GM23248 (cell line): ENCODE measurements around the gene ERC2. TPM values are rescaled to one million over a fixed set of nuclear protein-coding genes. Genes with fewer than 3 reads are reported as not detected.
"Not testable (repeated sequence)": the region's sequence is repeated elsewhere in the genome, so short reads cannot be mapped to it uniquely, and the experiment has no call there.

Experiments used
- DNase-seq: peaks from one replicate; pipeline ENCODE4 v3.0.0-alpha.2; 2015
- H2AFZ ChIP-seq: fragments of 200-600 bp; sonication (generic); 2 replicates; pipeline ENCODE4 v1.6.1; 2016; ENCODE audit warnings: antibody characterized with exemption
- H3F3A ChIP-seq: fragments of 200-600 bp; sonication (generic); 2 replicates; pipeline ENCODE4 v1.6.1; 2016; ENCODE audit warnings: mild to moderate bottlenecking, antibody characterized with exemption, mixed run types; ENCODE audit not compliant: insufficient read depth
- H3K27ac ChIP-seq: fragments of 200-600 bp; sonication (generic); 2 replicates; pipeline ENCODE4 v1.5.1; 2016; ENCODE audit warnings: mild to moderate bottlenecking
- H3K27me3 ChIP-seq: fragments of 200-600 bp; sonication (generic); replicated peaks from 2 replicates; pipeline ENCODE4 v1.6.1; 2016; ENCODE audit warnings: mild to moderate bottlenecking; ENCODE audit not compliant: insufficient read depth
- H3K36me3 ChIP-seq: fragments of 200-600 bp; sonication (generic); 2 replicates; pipeline ENCODE4 v1.6.1; 2016; ENCODE audit warnings: low read depth, mild to moderate bottlenecking
- H3K4me1 ChIP-seq: fragments of 200-600 bp; sonication (generic); 2 replicates; pipeline ENCODE4 v1.6.1; 2016; ENCODE audit warnings: mild to moderate bottlenecking; ENCODE audit not compliant: insufficient read depth
- H3K4me2 ChIP-seq: fragments of 200-600 bp; sonication (generic); one replicate; pipeline ENCODE4 v1.6.1; 2016; ENCODE audit warnings: mild to moderate bottlenecking; ENCODE audit not compliant: unreplicated experiment
- H3K4me3 ChIP-seq: fragments of 200-600 bp; sonication (generic); 2 replicates; pipeline ENCODE4 v1.5.1; 2016; ENCODE audit warnings: mild to moderate bottlenecking
- H3K79me2 ChIP-seq: fragments of 200-600 bp; sonication (generic); 2 replicates; pipeline ENCODE4 v1.6.1; 2016; ENCODE audit warnings: mild to moderate bottlenecking; ENCODE audit not compliant: insufficient read depth
- H3K9ac ChIP-seq: fragments of 200-600 bp; sonication (generic); 2 replicates; pipeline ENCODE4 v1.6.1; 2016; ENCODE audit warnings: mild to moderate bottlenecking
- H3K9me2 ChIP-seq: fragments of 200-600 bp; sonication (generic); 2 replicates; pipeline ENCODE4 v1.6.1; 2016; ENCODE audit warnings: mixed run types, mild to moderate bottlenecking, moderate library complexity; ENCODE audit not compliant: insufficient read depth
- H3K9me3 ChIP-seq: fragments of 200-600 bp; sonication (generic); one replicate; pipeline ENCODE4 v1.6.1; 2017; ENCODE audit warnings: low read depth
- H4K20me1 ChIP-seq: fragments of 200-600 bp; sonication (generic); 2 replicates; pipeline ENCODE4 v1.6.0; 2016; ENCODE audit not compliant: insufficient read depth
- EZH2 ChIP-seq: fragments of 200-600 bp; sonication (generic); IDR thresholded peaks from 2 replicates; pipeline ENCODE4 v1.6.1; 2018; ENCODE audit warnings: antibody characterized with exemption, mild to moderate bottlenecking; ENCODE audit not compliant: insufficient read depth, poor library complexity, severe bottlenecking
- EZH2phosphoT487 ChIP-seq: fragments of 200-600 bp; sonication (generic); IDR thresholded peaks from 2 replicates; pipeline ENCODE4 v1.6.1; 2018; ENCODE audit warnings: antibody characterized with exemption, moderate library complexity, mild to moderate bottlenecking, low read depth; ENCODE audit not compliant: insufficient read depth
- WGBS, 2 experiments: methylation state at CpG; one replicate each; pipeline ENCODE4 v1.1.6; 2015 to 2017; ENCODE audit warnings: low lambda C conversion rate in 2 of 2, low coverage in 1 of 2; ENCODE audit errors: missing lambda C conversion rate in 2 of 2; 5-methylcytosine and 5-hydroxymethylcytosine counted together
- in situ Hi-C: fragments of 300-500 bp; cut with MboI; formaldehyde crosslinking; loops from 2 replicates; pipeline ENCODE4 v1.15.0; 2020
- polyA plus RNA-seq: library from polyadenylated mRNA; unstranded; fragments of >200 nt; fragmentation: Nextera tagmentation; extraction: Ambion mirVana; gene quantifications from 2 replicates; pipeline ENCODE4 v1.2.1, GENCODE V29; 2016
- total RNA-seq: library from RNA; depleted of rRNA; stranded (reverse); fragments of >200 nt; shearing (Covaris generic); gene quantifications from 2 replicates; pipeline ENCODE4 v1.2.3, GENCODE V29; 2014

ERC2 gene
- total and polyA plus RNA-seq, 2 experiments from 2014 or later = not detected

GRCh38 chr3:56268616-56269383, 199.5 kb downstream of the ERC2 start:
- no peaks in the 10 kb centered on the region for H3K9me2 ChIP-seq
- in situ Hi-C loops = loop anchor here (25.0 kb wide), 2 partner anchors 506 to 1431 kb away; no protein-coding TSS in a partner anchor
- no peaks in the 10 kb centered on the region for H3F3A ChIP-seq
- H3K4me3 ChIP-seq = no peak overlapping the region
- H2AFZ ChIP-seq = no peak overlapping the region
- no peaks in the 10 kb centered on the region for H3K79me2 ChIP-seq
- DNase-seq = no peak
- no peak overlapping the region for H3K27ac ChIP-seq
- H3K27me3 ChIP-seq = no peaks in the 10 kb centered on the region; the same call in 1 of the 2 replicates
- H3K9me3 ChIP-seq = no peaks in the 10 kb centered on the region
- no peak overlapping the region for H3K4me2 ChIP-seq
- no peaks in the 10 kb centered on the region for H3K36me3 ChIP-seq
- TF ChIP-seq EZH2phosphoT487 (no peak), EZH2 (no peak)
- H3K9ac ChIP-seq = no peak overlapping the region
- no peaks in the 10 kb centered on the region for H3K4me1 ChIP-seq
- no peaks in the 10 kb centered on the region for H4K20me1 ChIP-seq
- 46 to 47% methylated on average over 4 of the region's 4 CpGs for WGBS, 2 experiments

GRCh38 chr3:56261852-56262251, 206.4 kb downstream of the ERC2 start:
- H3K79me2 ChIP-seq, H3F3A ChIP-seq, H3K9me3 ChIP-seq, H2AFZ ChIP-seq, H4K20me1 ChIP-seq, H3K27me3 ChIP-seq, H3K27ac ChIP-seq, H3K9me2 ChIP-seq, H3K4me1 ChIP-seq, H3K4me3 ChIP-seq, H3K4me2 ChIP-seq, DNase-seq, H3K9ac ChIP-seq, H3K36me3 ChIP-seq: not testable (repeated sequence)
- in situ Hi-C loops = loop anchor here (25.0 kb wide), 2 partner anchors 500 to 1425 kb away; no protein-coding TSS in a partner anchor
- WGBS, 2 experiments = 15 to 24% methylated on average over 2 of the region's 2 CpGs

- H3K36me3 ChIP-seq = no peaks in the 10 kb centered on the region
- in situ Hi-C loops = loop anchor here (25.0 kb wide), 2 partner anchors 498 to 1423 kb away; no protein-coding TSS in a partner anchor
- TF ChIP-seq EZH2phosphoT487 (no peak), EZH2 (no peak)
- peaks cover 2% of the 10 kb centered on the region; the same call in 1 of the 2 replicates for H3K27me3 ChIP-seq
- no peaks in the 10 kb centered on the region for H3K9me2 ChIP-seq
- 47 to 50% methylated on average over 5 of the region's 5 CpGs for WGBS, 2 experiments
- no peaks in the 10 kb centered on the region for H3K4me1 ChIP-seq
- no peak overlapping the region for H2AFZ ChIP-seq
- H3K4me3 ChIP-seq = no peak overlapping the region
- H3K4me2 ChIP-seq = no peak overlapping the region
- no peaks in the 10 kb centered on the region for H3K79me2 ChIP-seq
- no peak overlapping the region for H3K27ac ChIP-seq
- H3K9me3 ChIP-seq = no peaks in the 10 kb centered on the region
- no peaks in the 10 kb centered on the region for H3F3A ChIP-seq
- no peak for DNase-seq
- H4K20me1 ChIP-seq = no peaks in the 10 kb centered on the region
- H3K9ac ChIP-seq = no peak overlapping the region
Measured at GRCh38 chr3:56260262-56260661, 208.0 kb downstream of the ERC2 start.

GRCh38 chr3:56257826-56258225, 210.4 kb downstream of the ERC2 start:
- no peak for DNase-seq
- Histone ChIP-seq H3K9me3 (no peaks in the 10 kb centered on the region), H3K27me3 (peaks cover 4% of the 10 kb centered on the region; the same call in 1 of the 2 replicates), H3K4me2 (no peak overlapping the region), H3K4me3 (no peak overlapping the region), H4K20me1 (no peaks in the 10 kb centered on the region), H3K79me2 (no peaks in the 10 kb centered on the region), H3K4me1 (no peaks in the 10 kb centered on the region), H3K36me3 (no peaks in the 10 kb centered on the region), H3K9me2 (no peaks in the 10 kb centered on the region), H3K27ac (no peak overlapping the region), H2AFZ (no peak overlapping the region), H3F3A (no peaks in the 10 kb centered on the region), H3K9ac (no peak overlapping the region)
- TF ChIP-seq EZH2phosphoT487 (no peak), EZH2 (no peak)
- in situ Hi-C loops = loop anchor here (25.0 kb wide), 2 partner anchors 496 to 1421 kb away; no protein-coding TSS in a partner anchor
- 60 to 66% methylated on average over 2 of the region's 2 CpGs for WGBS, 2 experiments
